ENCODE measurements around the gene CLTB. TPM values are rescaled to one million over a fixed set of nuclear protein-coding genes. Genes with fewer than 3 reads are reported as not detected.

Gene CLTB
- total and polyA plus RNA-seq, 2 of the 13 experiments (the other 11 are each of a cell fraction or from before 2014, with no cell fraction given): 23.3 to 33.8 TPM

- TF ChIP-seq SAP130 (CRISPR knock-in tag; IDR thresholded peaks at IDR 0.05; ENCODE audit: low read depth): peak; percentile 92
- TF ChIP-seq E2F1 (CRISPR knock-in tag; IDR thresholded peaks at IDR 0.05): peak; percentile 63; the same call in 1 of the 2 replicates
- TF ChIP-seq FOXC1 (CRISPR knock-in tag; IDR thresholded peaks at IDR 0.05; ENCODE audit: borderline replicate concordance): peak; percentile 68; the same call in 1 of the 2 replicates
- TF ChIP-seq YY1 (IDR thresholded peaks at IDR 0.05; ENCODE audit: insufficient read depth, insufficient replicate concordance, low read depth, low read length): peak; percentile 49
- peak; percentile 62 for TF ChIP-seq ELF3 (CRISPR knock-in tag; IDR thresholded peaks at IDR 0.05)
- TF ChIP-seq ZBTB3 (CRISPR knock-in tag; IDR thresholded peaks at IDR 0.05; ENCODE audit: borderline replicate concordance, low read depth): no peak
- TF ChIP-seq TFAP4 (IDR thresholded peaks at IDR 0.05; ENCODE audit: borderline replicate concordance, low read depth): peak; percentile 2; the same call in 1 of the 2 replicates
- peak; percentile 19 for TF ChIP-seq ZNF18 (CRISPR knock-in tag; IDR thresholded peaks at IDR 0.05; ENCODE audit: insufficient replicate concordance)
- peak; percentile 76; the same call in 1 of the 2 replicates for TF ChIP-seq ZNF543 (CRISPR knock-in tag; IDR thresholded peaks at IDR 0.05)
- TF ChIP-seq SPEN (CRISPR knock-in tag; IDR thresholded peaks at IDR 0.05; ENCODE audit: low read depth): peak; percentile 74; the same call in 1 of the 2 replicates
- peak; percentile 95; the same call in 1 of the 2 replicates for TF ChIP-seq ARID4A (CRISPR knock-in tag; IDR thresholded peaks at IDR 0.05; ENCODE audit: borderline replicate concordance)
- TF ChIP-seq FIP1L1 (IDR thresholded peaks at IDR 0.05; ENCODE audit: borderline replicate concordance, insufficient read depth, low read depth, low read length): no peak
- peak; percentile 16; the same call in 1 of the 2 replicates for TF ChIP-seq HHEX (CRISPR knock-in tag; IDR thresholded peaks at IDR 0.05)
- TF ChIP-seq FOXA1 (IDR thresholded peaks at IDR 0.05): no peak
- peak; percentile 32 for TF ChIP-seq FOXA1 (CRISPR knock-in tag; IDR thresholded peaks at IDR 0.05)
- TF ChIP-seq THAP7 (CRISPR knock-in tag; IDR thresholded peaks at IDR 0.05): 0 out of 2 replicates have a peak, but pooled peaks have one; percentile 26
- no peak for TF ChIP-seq KDM4B (CRISPR knock-in tag; IDR thresholded peaks at IDR 0.05)
- no peak for TF ChIP-seq SRY (CRISPR knock-in tag; IDR thresholded peaks at IDR 0.05)
- peak; percentile 90 for TF ChIP-seq ARNT2 (CRISPR knock-in tag; IDR thresholded peaks at IDR 0.05; ENCODE audit: low read depth)
- TF ChIP-seq ZNF20 (CRISPR knock-in tag; IDR thresholded peaks at IDR 0.05): 0 out of 2 replicates have a peak, but pooled peaks have one; percentile 39
These were observed 54.7 kb downstream of the CLTB start, which contains the start of gene KIAA1191 (continued) for GRCh38 chr5:176361437-176362232.

All from HepG2 (cell line).